Measurements from ENCODE around the gene SRD5A3. TPM values are rescaled to one million over a fixed set of nuclear protein-coding genes. Genes with fewer than 3 reads are reported as not detected.

SRD5A3 gene
- total and polyA plus RNA-seq, 2 donors (not counting 3 experiments of a cell fraction or from before 2014, with no cell fraction given) = 23.6 to 24.3 TPM

- no peak overlapping the region for H2AFZ ChIP-seq (ENCODE audit: low read depth, low read length)
- H3K4me2 ChIP-seq (ENCODE audit: insufficient read depth, low read length) = no peak overlapping the region
- no peaks in the 10 kb centered on the region for H3K9me3 ChIP-seq (replicated peaks; ENCODE audit: control insufficient read depth, insufficient read depth, low read length)
- DNase-seq (ENCODE audit: low read depth, low spot score) = peak; percentile 21
- H3K9ac ChIP-seq (replicated peaks; ENCODE audit: extremely low read depth, insufficient read depth, low read length) = no peak overlapping the region
- no peaks in the 10 kb centered on the region for H4K20me1 ChIP-seq (replicated peaks; ENCODE audit: control insufficient read depth, extremely low read depth, insufficient read depth, low read length)
- H3K4me1 ChIP-seq (ENCODE audit: control insufficient read depth, extremely low read depth, insufficient read depth, low read length) = no peaks in the 10 kb centered on the region
- intact Hi-C loops (cut with micrococcal nuclease) (no loop called here), dilution Hi-C loops (cut with MboI; ENCODE audit: extremely low pct_ligation_motif_present, low sequenced_read_pairs) (no loop called here)
- no peaks in the 10 kb centered on the region for H3K9me1 ChIP-seq (replicated peaks; ENCODE audit: control insufficient read depth, extremely low read depth, insufficient read depth, low read length)
- peak; percentile 61 for FAIRE-seq
- H3K27ac ChIP-seq (ENCODE audit: insufficient read depth, low read depth, low read length) = no peak overlapping the region
- H3K79me2 ChIP-seq (ENCODE audit: control insufficient read depth, insufficient read depth, low read length) = no peaks in the 10 kb centered on the region
- no peaks in the 10 kb centered on the region for H3K36me3 ChIP-seq (ENCODE audit: control insufficient read depth in 2 of 2, extremely low read depth in 1 of 2, insufficient read depth in 2 of 2, low read length in 2 of 2)
- H3K4me3 ChIP-seq (replicated peaks in 1 of 3; ENCODE audit: insufficient read depth in 1 of 3, low read depth in 1 of 3, low read length in 3 of 3) = no peak overlapping the region
- BruUV-seq (replicated peaks) = no TSS peak
- CTCF ChIA-PET = interaction anchor here (1.4 to 3.1 kb wide), 4 partner anchors 9 to 415 kb away, joined by 3 to 9 read pairs (median 6); partner anchors contain the start of gene TMEM165
- POLR2A ChIA-PET = interaction anchor here (1.4 kb wide), 1 partner anchor 9 kb away, joined by 4 read pairs; the partner anchor contains the start of gene TMEM165
- no peaks in the 10 kb centered on the region for H3K27me3 ChIP-seq (ENCODE audit: control insufficient read depth in 2 of 2, insufficient read depth in 2 of 2, low read length in 2 of 2)
- no peak for TF ChIP-seq GATA2 (IDR thresholded peaks at IDR 0.05; ENCODE audit: insufficient read depth, insufficient read length, low read depth, low read length)
- no peak for TF ChIP-seq FOS (IDR thresholded peaks at IDR 0.05; ENCODE audit: borderline replicate concordance, insufficient read depth, low read length)
- TF ChIP-seq MYC (IDR thresholded peaks at IDR 0.05; ENCODE audit: low read depth, low read length) = no peak
- TF ChIP-seq, protein P1, sequence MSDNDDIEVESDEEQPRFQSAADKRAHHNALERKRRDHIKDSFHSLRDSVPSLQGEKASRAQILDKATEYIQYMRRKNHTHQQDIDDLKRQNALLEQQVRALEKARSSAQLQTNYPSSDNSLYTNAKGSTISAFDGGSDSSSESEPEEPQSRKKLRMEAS (IDR thresholded peaks at IDR 0.05; ENCODE audit: insufficient read depth, insufficient read length) = no peak
- no peak for TF ChIP-seq EZH2 (IDR thresholded peaks at IDR 0.05; ENCODE audit: borderline replicate concordance, low read depth, low read length, severe bottlenecking)
- TF ChIP-seq, protein P2, sequence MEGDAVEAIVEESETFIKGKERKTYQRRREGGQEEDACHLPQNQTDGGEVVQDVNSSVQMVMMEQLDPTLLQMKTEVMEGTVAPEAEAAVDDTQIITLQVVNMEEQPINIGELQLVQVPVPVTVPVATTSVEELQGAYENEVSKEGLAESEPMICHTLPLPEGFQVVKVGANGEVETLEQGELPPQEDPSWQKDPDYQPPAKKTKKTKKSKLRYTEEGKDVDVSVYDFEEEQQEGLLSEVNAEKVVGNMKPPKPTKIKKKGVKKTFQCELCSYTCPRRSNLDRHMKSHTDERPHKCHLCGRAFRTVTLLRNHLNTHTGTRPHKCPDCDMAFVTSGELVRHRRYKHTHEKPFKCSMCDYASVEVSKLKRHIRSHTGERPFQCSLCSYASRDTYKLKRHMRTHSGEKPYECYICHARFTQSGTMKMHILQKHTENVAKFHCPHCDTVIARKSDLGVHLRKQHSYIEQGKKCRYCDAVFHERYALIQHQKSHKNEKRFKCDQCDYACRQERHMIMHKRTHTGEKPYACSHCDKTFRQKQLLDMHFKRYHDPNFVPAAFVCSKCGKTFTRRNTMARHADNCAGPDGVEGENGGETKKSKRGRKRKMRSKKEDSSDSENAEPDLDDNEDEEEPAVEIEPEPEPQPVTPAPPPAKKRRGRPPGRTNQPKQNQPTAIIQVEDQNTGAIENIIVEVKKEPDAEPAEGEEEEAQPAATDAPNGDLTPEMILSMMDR (IDR thresholded peaks at IDR 0.05; ENCODE audit: extremely low read depth in 1 of 2, insufficient read depth in 1 of 2, low read depth in 1 of 2, low read length in 2 of 2) = no peak
- no peak for TF ChIP-seq POLR2AphosphoS5 (IDR thresholded peaks at IDR 0.05; ENCODE audit: insufficient read depth, low read depth, low read length)
- no peak for TF ChIP-seq POLR2A (IDR thresholded peaks at IDR 0.05; ENCODE audit: low read depth, low read length)
- TF ChIP-seq JUN (IDR thresholded peaks at IDR 0.05; ENCODE audit: borderline replicate concordance, insufficient read depth, insufficient read length, low read depth) = no peak
Measured at GRCh38 chr4:55386073-55386472, 40.0 kb downstream of the SRD5A3 start.
